HEK293 (cell line): ENCODE measurements around the gene ANAPC2.

Source experiments
- CTCF ChIP-seq: fragments of 450-650 bp; formaldehyde crosslinking; IDR thresholded peaks from 2 replicates; pipeline ENCODE4 v1.5.1; 2016; ENCODE audit warnings: missing biosample characterization, missing genetic modification characterization
- KLF7 ChIP-seq: fragments of 450-650 bp; formaldehyde crosslinking; IDR thresholded peaks from 2 replicates; pipeline ENCODE4 v1.5.1; 2016; ENCODE audit warnings: missing biosample characterization, missing genetic modification characterization, borderline replicate concordance
- REST ChIP-seq: fragments of 450-650 bp; formaldehyde crosslinking; IDR thresholded peaks from 2 replicates; pipeline ENCODE4 v1.5.1; 2016; ENCODE audit warnings: missing biosample characterization, missing genetic modification characterization
- ZFP41 ChIP-seq: fragments of 450-650 bp; formaldehyde crosslinking; IDR thresholded peaks from 2 replicates; pipeline ENCODE4 v1.5.1; 2016; ENCODE audit warnings: missing biosample characterization, missing genetic modification characterization, borderline replicate concordance
- ZNF24 ChIP-seq: fragments of 450-650 bp; formaldehyde crosslinking; IDR thresholded peaks from 2 replicates; pipeline ENCODE4 v1.5.1; 2016; ENCODE audit warnings: missing biosample characterization, missing genetic modification characterization
- ZNF350 ChIP-seq: fragments of 450-650 bp; formaldehyde crosslinking; IDR thresholded peaks from 2 replicates; pipeline ENCODE4 v1.5.0; 2017; ENCODE audit warnings: missing biosample characterization, mild to moderate bottlenecking, missing genetic modification characterization
- ZNF530 ChIP-seq: fragments of 450-650 bp; formaldehyde crosslinking; IDR thresholded peaks from 2 replicates; pipeline ENCODE4 v1.5.1; 2016; ENCODE audit warnings: low read depth, missing biosample characterization, missing genetic modification characterization
- ZNF571 ChIP-seq: fragments of 450-650 bp; formaldehyde crosslinking; IDR thresholded peaks from 2 replicates; pipeline ENCODE4 v1.5.0; 2017; ENCODE audit warnings: missing biosample characterization, missing genetic modification characterization
- ZNF776 ChIP-seq: fragments of 450-650 bp; formaldehyde crosslinking; IDR thresholded peaks from 2 replicates; pipeline ENCODE4 v1.5.0; 2017; ENCODE audit warnings: missing biosample characterization, missing genetic modification characterization, borderline replicate concordance
- ZNF792 ChIP-seq: fragments of 450-650 bp; formaldehyde crosslinking; IDR thresholded peaks from 2 replicates; pipeline ENCODE4 v1.5.1; 2016; ENCODE audit warnings: missing biosample characterization, missing genetic modification characterization

- TF ChIP-seq CTCF (tag by site-specific recombination), result no peak
- TF ChIP-seq ZNF24 (tag by site-specific recombination), result no peak
- no peak for TF ChIP-seq ZFP41 (tag by site-specific recombination)
- no peak for TF ChIP-seq REST (tag by site-specific recombination)
- TF ChIP-seq ZNF792 (tag by site-specific recombination), result no peak
- no peak for TF ChIP-seq ZNF530
- TF ChIP-seq ZNF571, result no peak
- no peak for TF ChIP-seq ZNF350
- no peak for TF ChIP-seq KLF7 (tag by site-specific recombination)
- no peak for TF ChIP-seq ZNF776 (tag by site-specific recombination)
Observed at GRCh38 chr9:137130176-137130755, 58.1 kb downstream of the ANAPC2 start.
